Measurements from ENCODE around the gene PID1.

PID1 gene

DNA sequence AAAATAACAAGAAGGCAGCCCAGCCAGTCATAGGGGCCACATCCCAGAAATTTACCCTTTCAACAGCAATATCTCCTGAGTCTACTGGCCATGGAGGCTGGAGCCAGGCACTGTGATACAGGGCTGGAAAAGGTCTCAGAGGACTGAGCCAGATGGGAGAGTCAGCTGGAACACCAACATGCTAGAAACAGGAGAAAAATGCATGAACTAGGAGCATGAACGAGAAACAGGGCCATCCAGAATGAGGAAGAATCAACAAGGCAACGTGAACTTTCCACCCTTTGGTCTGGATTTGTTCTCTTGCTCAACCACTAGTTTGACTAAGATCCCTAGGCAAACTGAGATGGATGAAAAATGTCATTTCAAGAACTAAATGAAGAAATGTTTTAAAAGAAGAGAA lies 13.1 kb downstream of the PID1 start:
- DNase-seq: no peak

DNA sequence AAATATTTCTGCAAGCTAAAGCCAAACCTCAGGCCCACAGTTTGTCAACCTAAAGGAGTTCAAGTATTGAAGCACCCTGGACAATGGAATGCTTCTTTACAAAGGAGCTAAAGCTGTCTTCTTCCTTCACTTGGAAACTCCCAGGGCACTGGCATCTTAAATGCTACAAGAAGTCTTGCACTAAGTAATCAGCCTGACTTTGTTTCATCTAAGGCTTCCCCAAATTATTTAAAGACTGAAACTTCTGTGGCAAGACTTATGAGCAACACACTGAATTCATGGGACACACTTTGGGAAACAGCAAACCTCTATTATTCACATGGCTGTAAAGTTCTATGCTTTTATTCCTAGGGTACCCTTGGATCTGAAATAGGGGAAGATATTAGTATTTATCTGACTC lies 14.7 kb downstream of the PID1 start:
- DNase-seq: no peak

DNA sequence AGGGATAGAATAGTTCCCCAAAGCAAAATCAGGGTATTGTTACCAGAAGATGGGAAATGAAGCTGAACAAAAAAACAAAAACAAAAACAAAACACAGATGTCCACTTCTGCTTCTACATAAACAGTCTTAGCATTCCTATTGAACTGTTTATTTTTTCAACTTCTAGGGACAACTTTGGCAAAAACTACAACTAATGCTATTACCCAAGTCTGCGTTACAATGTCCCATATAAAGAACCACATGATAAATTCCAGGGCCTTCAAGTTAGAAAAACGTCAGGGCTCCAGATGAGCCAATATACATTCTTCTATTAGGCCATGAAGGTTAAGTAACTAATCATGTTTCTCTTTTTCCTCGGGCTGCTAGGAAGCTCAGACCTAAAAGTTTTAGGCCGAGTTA lies 16.9 kb downstream of the PID1 start:
- DNase-seq: no peak

DNA sequence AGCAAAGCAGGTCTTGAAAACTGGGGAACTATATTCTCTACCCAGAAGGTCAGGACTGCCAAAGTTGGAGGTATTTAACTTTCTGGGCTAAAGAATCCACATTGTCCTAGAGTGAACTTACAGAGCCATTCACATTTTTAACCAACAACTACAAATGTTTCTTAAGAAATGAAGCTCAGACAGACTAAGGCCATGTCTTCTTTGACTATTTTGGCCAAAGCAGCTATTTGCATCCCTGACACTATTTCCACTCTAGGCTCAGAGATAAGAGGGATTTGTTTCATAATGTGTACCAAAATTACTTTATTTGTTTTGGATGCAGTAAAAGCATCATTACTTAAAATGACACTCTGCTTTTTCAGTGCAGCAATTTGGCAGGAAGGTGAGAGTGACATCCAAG lies 18.1 kb downstream of the PID1 start:
- no peak for DNase-seq

DNA sequence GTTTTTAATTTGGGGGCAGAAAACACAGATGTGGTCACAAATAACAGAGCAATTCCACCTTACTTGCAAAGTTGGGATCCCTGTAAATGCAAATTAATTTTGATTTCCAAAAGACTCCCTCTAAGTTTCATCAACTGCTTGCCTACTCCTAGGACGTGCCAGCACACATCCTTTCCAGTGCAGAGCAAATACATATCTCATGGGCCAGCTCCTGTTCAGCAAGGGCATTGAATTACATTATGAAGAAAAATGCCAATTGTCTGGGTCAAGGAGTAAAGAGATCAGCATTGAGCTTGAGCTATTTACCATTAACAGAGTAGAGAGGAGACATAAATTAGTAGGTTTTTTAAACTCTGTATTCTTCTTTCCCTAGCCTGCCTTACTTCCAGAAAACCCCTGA lies 18.8 kb downstream of the PID1 start:
- DNase-seq: no peak

DNA sequence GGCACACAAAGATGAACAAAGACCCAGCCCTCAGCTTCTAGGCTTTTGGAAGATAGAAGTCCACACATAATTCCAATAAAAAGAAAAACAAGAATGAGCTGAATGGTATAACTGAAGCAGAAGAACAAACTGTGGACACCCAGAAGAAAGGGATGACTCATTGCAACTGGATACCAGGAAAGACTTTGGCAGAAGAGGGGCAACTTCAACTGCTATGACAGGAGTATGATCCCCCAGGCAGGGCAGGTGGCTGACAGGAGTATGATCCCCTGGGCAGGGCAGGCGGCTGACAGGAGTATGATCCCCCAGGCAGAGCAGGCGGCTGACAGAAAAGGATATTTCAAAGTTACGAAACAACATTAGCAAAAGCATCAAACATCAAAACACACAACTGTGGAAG lies 21.6 kb downstream of the PID1 start:
- no peak for DNase-seq

DNA sequence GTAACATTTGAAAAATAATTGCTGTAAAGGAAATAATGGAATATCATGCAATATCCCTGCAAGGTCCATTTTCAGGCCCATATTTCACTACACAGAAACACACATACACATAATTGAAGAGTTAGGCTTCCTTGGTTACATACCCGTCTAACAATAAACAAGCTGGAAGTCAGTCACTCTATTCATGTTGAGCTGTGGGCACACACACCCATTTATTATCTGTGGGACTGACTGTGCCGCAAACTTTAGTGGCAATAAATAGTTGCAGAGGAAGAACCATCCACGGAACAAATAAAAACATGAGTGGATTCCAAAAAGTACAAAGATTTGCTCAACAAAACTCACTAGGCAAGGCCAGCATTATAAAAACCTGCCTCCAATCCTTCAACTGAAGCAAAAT lies 24.8 kb downstream of the PID1 start:
- DNase-seq: no peak

DNA sequence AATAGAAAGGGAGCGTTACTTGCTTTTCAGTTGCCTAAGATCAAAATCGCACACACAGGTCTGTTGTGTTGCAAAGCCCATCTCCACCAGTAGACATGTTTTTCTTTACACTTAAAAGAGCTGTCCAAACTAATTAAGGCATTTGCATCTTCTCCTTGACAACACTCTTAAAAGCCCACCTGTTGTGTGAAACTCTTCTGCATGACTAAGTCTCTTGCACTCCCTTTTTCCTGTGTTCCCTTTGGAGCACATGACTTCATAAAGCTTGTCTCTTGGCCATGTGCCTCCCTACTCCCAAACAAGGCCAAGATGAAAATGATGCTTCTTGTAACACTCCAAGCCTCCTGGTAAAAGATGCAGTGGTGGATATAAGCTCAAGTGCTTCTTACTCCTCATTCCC lies 26.1 kb downstream of the PID1 start:
- no peak for DNase-seq

DNA sequence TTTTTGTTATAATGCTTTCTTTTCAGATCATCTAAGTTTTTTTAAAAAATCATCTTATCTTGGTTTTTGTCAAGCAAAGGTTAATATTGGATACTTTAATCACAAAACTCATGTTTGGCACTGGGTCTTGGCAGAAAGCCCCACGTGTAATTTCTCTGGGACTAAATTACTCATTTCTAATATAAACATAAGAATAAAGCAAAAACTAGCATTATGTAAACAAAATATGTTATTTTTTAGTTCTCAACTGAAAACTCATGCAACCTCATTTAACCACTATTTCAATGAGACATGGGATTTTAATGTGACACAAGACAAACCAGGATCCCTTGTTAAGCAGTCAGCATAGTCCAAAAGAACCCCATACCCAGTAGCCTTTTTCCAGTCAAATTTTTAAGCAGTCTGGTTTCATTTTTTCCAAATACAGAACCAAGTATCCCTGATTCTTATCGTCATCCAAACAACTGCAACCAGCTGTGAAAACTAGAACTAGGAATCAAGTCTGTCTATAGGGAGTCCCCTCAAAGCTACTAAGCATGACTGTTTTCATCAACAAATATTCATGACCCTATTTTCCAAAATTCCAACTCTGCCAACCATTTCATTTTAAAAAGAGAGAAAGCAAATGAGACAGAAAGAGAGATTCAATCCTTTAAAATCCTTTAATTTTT lies 27.1 kb downstream of the PID1 start:
- DNase-seq: no peak

DNA sequence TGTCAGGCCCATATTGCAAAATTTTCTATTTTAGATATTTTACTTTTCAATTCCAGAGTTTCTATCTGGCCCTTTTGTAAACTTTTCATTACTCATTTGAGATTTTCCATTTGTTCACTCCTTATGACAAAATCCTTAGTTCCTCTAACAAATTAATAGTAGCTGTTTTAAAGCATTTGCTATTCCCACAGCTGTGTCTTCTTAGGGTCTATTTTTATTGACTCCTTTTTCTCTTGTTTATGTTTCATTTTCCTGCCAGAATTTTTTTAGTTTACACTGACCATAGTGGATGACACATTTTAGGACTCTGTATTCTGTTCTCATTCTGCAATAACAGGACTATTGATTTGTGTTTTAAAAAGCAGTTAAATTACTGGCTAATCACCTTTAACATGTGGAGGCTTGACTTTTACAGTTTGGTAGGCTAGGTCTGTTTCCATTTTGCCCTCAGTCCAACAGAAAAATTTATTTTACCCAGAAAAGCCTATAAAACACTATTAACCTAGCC lies 30.0 kb downstream of the PID1 start:
- DNase-seq: no peak

DNA sequence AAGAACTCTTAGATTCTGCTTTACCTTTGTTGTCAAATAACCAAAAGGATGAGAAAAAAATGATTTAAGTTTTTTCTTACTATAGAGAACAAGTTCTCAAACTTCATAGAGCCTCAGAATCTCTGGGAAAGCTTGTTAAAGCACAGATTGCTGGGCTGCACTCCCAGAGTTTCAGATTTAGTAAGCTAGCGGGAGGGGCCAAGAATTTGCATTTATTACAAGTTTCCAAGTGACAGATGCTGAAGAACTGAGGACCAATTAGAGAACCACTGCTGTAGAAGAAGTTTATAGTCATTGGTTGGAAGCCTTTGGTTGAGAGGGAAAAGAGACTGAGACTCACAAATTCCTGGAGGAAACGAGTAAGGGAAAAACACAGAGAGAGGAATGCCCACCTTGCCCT lies 32.1 kb downstream of the PID1 start:
- DNase-seq: no peak

DNA sequence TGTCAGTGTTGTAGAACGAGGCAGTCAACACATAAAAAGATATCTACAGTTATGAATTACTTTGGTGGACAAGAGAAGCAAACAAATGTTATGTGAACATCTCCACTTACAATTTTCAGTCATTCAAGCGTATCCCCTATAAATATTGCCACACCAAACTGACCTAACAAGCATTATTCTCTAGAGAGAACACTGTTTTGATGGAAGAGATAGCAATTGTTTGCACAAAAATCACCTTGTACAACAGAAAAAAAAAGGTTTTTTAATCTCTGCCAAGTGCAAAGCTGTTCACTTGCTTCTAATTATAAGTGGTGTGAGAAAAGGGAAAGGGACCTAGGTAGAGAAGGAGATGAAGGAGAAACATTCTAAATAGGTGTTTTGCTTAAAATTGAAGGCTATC lies 33.8 kb downstream of the PID1 start:
- DNase-seq: no peak

DNA sequence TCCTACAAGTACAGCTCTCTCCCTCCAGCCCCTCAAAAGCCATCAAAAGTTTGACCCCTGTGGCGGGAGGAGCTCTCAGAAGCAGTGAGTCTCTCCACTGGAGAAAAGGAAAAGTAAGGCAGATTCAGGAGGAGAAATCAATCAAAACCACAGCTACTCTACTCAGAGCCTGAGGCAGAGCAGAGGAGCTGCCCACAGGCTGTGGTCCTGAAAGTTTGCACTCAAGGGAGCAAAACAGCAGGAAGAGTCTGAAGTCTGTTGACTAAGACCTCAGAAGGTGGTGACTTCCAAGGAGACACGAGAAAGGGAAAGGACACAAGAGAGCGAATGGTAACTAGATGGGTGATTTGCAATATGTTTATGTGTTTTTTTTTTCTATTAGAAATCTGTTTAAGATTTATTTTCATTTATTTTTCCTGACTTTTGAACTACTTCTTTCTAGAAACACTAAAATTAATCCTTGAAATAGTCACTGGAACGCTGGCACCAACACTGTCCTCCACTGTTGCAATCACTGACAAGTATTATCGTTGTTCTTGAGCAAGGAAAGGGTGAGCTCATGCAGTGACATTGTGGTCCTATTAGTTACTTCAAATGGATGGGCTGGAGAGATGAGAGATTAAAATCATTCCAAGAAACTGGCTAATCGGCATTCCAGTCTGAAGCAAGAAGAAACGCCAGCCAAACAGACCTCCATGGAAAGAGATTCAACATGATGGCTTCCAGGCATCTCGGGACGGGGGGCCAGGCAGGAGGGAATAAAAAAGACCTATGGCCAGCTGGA lies 35.8 kb downstream of the PID1 start:
- DNase-seq: no peak

DNA sequence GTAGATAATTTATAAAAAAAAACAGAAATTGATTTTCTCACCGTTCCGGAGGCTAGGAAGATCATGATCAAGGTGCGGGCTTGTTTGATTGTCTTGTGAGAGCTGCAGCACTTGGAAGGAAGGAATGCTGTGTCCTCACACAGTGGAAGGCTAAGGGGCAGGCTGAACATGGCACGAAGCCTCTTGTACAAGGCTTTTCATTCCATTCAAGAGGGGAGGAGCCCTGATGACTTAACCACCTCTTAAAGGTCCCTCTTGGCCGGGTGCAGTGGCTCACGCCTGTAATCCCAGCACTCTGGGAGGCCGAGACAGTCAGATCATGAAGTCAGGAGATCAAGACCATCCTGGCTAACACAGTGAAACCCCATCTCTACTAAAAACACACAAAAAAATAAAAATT lies 39.2 kb downstream of the PID1 start:
- no peak for DNase-seq

DNA sequence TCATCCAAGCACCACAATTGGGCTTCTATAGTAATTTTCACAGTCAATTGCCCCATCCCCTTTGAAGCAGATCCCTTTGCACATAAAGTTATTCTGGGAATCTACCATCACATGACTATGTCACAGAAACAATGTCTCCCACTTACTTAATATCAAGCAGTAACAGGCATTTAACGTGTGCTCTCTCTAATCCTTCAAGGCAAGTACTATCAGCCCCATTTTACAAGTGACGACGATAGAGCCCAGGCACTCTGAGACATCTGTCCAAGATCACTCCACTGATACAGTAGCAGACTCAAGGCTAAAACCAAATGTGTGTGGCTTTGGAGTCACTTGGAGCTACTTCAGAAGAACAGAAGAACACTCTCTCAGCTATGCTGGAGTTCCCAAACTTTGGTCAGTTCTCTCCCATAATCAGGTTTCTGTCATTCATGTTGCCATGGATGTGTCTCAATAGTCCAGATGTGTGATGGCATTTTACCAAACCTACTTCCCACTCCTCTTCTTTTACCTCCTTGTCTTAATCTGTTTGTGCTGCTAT lies 39.7 kb downstream of the PID1 start:
- DNase-seq: no peak

DNA sequence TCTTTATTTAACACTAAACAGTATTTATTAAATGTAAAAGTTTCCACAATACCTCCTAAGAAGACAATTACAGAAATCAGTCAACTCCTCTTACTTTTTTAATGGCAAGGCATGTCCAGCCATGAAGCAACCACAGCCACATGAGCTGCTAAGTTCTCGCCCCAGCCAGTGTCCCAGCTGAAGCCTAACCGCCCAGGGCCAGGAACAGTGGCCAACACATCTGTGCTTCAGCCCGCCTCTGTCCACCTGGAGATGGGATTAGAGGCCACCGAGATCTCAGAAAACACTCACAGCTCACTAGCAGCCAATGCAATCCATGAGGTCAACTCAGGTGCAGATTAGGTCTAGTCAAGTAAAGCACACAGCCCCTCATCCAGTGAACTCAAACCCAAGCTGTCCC lies 40.2 kb downstream of the PID1 start:
- DNase-seq: no peak

DNA sequence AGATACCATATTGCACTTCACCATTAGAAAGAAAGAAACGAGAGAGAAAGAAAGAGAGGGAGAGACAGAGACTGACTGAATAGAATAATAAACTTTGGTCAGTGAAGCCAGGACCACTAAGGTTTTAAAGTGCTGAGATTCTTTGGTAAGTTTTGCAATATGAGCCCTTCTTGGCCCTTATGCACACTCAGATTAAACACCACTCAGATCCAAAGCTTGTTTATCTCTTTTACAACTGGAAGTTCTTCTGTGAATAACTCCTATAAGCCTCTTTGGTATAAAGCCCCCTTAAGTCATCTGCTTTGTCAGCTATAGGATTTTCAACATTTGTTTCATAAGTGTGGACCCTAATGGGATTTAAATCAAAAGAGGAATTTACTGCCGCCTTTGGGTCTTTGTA lies 40.8 kb downstream of the PID1 start:
- DNase-seq: no peak

DNA sequence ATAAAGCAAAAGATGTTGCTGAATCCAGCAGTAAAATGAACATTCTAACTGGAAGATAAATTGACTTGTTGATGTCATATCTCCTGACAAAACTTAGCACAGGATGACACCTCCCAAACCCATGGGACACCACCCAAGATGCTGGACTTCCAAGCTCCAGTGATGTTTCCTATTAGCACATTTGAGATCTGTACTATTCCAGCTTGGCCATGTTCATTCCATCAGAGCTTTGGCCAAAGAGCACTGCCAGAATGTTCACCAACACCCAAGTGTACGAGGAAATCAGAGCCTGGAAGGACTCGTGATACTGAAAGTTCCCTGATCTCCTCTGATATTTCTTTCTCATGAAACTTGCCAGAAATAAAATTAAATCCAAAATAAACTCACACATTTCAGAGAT lies 44.7 kb downstream of the PID1 start:
- DNase-seq: no peak

DNA sequence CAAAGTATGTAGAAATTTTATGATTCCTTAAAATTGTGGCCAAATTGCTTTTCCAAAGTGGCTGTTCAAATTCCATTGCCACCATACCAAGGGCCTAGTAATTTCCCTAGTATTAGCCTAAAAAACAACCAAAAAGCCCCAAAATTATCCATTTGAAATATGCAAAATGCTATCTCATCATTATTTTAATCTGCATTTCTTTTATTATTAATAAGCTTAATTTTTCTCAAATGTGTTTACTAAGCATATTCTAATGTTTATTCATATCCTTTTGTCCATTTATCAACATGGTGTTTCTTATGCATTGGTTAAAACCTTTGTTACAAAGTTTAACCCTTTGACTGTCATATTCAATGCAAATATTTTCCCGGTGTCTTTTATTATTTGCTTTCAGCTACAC lies 48.0 kb downstream of the PID1 start:
- DNase-seq: no peak

DNA sequence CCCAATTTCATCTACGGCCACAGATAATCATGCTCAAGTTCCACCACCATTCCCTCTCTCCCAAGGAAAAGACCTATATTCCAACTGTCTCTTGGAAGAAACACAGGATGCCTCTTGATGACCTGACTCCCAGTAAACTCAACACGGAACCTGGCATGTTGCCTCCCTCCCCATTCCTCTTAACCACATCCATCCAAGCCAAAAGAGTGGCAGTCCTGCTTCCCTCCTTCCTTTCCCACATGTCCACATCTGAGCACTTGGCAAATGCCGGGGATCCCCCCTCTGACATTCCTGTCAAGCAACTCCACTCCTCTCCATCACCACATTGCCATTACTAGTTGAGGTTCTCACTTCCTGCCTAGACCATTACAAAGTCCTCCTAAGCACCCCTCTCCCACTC lies 49.4 kb downstream of the PID1 start:
- no peak for DNase-seq

DNA sequence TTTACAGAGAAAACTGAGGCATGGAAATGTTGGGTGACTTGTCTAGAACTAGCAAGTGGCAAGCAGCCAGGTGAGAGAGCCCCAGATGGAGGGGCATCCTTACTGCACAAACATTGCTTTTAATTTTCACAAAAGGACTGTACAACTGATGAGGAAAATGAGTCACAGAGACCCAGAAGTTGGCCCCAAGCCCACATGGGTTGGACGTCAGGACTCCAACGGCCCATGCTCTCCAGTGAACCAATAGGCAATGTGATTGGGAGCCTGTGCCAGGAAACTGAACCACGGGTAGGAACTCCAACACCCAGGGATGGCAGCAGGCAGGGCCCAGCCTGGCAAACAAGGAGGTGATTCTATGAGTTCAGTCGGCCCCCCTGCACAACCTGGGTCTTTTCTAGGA lies 50.8 kb downstream of the PID1 start:
- DNase-seq: no peak

DNA sequence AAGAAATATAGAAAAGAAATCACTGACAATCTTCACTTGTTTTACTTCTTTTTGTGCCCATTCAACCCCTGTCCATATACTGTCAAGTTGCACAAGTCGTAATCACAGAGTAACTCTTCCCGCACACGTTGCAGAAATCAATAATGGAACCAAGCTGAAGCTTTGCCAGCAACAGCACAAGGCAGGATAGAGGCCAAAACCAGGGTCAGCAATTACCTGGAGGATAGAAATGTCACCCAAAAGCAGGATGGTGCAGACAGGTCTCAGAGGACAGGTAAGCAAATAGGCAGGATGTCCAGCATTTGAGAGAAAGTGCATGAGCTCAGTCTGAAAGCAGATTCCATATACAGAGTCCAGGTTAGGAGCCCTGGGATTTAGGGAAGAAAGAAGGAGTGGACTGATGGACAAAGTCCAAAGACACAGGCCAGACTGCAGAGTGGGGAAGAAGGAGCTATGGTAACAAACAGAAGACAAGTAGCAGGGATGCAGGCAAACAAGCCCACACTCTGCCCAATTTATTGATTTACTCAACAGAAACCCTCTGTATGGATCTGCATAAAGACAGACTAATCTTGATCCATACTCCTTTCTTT lies 52.7 kb downstream of the PID1 start:
- DNase-seq: no peak

DNA sequence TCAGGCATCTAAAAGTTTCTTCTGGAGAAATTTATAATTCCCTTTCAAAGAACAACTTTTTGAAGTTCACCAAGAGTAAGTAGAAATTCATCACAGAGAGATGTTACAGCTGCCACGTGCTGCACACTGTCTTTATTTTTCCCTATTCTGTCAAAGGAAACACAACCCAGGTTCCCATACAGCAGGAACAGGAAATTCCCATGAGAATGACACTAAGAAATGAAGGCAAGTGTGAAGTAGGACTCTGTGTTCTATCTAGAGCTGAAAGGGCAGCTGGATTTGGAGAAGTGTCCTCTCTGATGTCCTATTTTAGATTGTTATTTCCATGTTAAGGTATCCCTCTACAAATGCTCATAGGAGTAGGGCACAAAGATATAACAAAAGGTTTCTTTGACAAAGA lies 58.8 kb downstream of the PID1 start:
- no peak for DNase-seq

DNA sequence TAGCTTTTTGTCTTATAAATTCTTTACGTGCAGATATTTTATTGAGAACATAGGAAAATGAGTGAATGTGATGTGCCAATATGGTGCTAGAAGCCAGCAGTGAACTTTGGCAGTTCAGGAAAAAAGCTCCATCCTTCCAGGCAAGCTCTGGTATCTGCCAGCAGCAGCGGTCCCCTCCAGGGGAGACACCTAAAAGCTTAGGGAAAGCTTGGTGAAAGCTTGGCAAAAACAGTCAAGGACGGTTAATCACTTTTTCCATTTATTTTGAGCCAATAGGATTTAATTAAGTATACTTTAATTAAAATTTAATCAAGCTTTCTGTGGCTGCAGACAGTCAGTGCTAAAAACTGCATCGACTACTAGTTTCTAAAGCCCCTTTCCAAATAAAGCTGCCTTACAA lies 60.4 kb downstream of the PID1 start:
- no peak for DNase-seq

Data from stimulated activated CD4-positive, alpha-beta T cell treated with anti-CD3 and anti-CD28 coated beads, Interleukin-2, amount 100 ng/mL, for 24 hours (primary cell).